Cardiac septum (tissue), 1 donor: Measurements from ENCODE around the gene PPFIA3. TPM values are rescaled to one million over a fixed set of nuclear protein-coding genes. Genes with fewer than 3 reads are reported as not detected.
"Not testable (repeated sequence)": the region's sequence is repeated elsewhere in the genome, so short reads cannot be mapped to it uniquely, and the experiment has no call there.

Experiments
- DNase-seq: peaks from one replicate; pipeline ENCODE4 v3.0.0-alpha.2; 2020; ENCODE audit warnings: low spot score
- intact Hi-C: fragments of 100-400 bp; cut with DNase I; formaldehyde crosslinking; loops from one replicate; pipeline ENCODE4 v1.14.0; 2022
- long read RNA-seq: library from polyadenylated mRNA; unstranded; transcript quantifications from one replicate; pipeline ENCODE4 v2.0.0, GENCODE V29; 2021
- total RNA-seq: library from RNA; stranded (reverse); fragmentation: NEBNext Ultra II Directional; extraction: Animal tissue kit (Norgen Biotek cat#: 25700); gene quantifications from one replicate; pipeline ENCODE4 v1.2.1, GENCODE V29; 2021
- donor health status: DM: no; HTN: no; CAD: no.

Gene PPFIA3
- 10.1 TPM for total RNA-seq
- long read RNA-seq, transcript PPFIA3-209 (2 exons, 980 nt): major isoform, 6 of 11 reads
- long read RNA-seq, partial matches to known transcripts: 1 of 11 reads
- long read RNA-seq, other reads (novel, unspliced or antisense): 2 of 11 reads

DNA sequence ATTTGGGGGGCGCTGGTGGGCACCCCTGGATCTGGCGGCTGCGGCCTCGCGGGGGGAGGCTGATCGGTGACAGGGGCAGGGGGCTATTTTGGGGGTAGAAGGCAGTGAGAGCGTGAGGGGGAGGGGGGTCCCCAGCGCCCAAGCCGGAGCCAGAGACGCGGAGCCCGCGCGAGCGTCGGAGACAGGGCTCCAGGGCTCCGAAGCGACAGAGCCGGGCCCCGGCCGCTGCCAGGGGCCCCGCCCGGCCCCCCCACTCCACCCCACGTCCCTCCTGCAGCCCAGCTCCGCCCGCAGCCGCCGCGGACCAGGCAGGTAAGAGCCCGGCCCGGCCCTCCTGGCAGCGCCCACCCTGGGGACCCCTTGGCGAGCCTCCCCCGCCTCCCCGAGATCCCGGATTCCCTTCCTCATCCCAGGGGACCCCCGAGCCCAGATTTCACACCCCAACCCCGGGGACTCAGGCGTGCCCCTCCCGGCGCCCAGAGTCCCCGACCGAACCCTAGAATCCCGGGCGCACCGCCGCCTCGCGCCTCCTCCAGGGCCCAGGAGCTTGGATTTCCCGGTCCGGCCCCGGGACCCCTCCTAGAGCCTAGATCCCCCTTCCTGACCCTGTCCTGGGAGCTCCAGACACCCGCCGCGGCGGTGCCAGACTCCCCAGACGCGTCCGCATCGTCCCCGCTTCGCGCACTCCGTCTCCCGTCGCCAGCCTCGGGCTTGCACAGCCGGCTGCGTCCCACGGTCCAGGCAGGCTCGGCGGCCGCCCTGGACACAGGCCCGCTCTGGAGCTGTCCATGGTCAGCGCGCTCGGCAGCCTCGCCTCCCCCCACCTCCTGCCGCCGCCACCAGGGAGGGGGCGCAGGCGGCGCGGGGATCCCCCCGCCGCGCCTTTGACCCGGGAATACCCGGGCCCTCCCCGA, at the start of gene PPFIA3:
Gene PPFIA3 (plus strand): TSS at position 134 of the 914 bp plus-strand sequence. CDS start 8,330 bp downstream, outside the sequence.
- no peak for DNase-seq
- intact Hi-C loops: loop anchor here (2.0 kb wide), 1 partner anchor 31 kb away; no protein-coding TSS in a partner anchor

DNA sequence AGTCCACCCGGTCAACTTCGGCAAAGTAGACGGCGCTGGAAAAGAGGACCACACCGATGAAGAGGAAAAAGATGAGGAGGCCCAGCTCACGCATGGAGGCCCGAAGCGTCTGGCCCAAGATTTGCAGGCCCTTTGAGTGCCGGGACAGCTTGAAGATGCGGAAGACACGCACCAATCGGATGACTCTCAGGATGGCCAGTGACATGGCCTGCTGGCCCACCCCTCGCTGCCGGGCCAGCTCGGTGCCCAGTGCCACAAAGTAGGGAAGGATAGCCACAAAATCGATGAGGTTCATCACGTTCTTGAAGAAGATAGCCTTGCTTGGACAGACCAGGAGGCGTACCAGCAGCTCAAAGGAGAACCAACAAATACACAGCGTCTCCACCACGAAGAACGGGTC, 48.9 kb upstream of the PPFIA3 start:
- DNase-seq: no peak
- intact Hi-C loops: no loop called here

DNA sequence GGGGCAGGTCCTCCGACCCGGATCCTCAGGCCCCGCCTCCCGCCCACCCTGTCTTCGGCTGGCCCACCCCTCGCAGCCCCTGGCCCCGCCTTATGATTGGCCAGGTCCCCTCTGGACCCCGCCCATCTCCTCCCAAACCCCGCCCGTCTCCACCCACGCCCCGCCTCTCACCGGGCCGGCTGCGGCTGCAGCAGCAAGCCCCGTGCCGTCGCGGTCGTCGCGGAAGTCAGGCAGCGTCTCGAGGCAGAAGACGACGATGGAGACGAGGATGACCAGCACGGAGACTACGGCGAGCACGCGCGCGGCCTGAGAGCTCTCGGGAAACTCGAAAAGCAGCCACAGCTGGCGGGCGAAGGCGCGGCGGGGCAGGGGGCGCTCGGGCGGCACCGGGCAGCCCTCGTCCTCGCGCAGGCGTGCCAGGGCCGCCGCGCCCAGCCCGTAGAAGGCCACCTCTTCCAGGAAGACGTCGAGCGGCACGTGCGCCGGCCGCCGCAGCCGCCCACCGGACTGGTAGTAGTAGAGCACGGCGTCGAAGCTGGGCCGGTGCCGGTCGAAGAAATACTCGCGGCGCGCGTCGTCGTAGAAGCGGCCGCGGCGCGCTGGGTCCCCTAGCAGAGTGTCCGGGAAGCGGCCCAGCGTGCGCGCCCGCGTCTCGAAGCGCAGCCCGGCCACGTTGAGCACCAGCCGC, 47.3 kb upstream of the PPFIA3 start:
- DNase-seq: no peak
- intact Hi-C loops: no loop called here

DNA sequence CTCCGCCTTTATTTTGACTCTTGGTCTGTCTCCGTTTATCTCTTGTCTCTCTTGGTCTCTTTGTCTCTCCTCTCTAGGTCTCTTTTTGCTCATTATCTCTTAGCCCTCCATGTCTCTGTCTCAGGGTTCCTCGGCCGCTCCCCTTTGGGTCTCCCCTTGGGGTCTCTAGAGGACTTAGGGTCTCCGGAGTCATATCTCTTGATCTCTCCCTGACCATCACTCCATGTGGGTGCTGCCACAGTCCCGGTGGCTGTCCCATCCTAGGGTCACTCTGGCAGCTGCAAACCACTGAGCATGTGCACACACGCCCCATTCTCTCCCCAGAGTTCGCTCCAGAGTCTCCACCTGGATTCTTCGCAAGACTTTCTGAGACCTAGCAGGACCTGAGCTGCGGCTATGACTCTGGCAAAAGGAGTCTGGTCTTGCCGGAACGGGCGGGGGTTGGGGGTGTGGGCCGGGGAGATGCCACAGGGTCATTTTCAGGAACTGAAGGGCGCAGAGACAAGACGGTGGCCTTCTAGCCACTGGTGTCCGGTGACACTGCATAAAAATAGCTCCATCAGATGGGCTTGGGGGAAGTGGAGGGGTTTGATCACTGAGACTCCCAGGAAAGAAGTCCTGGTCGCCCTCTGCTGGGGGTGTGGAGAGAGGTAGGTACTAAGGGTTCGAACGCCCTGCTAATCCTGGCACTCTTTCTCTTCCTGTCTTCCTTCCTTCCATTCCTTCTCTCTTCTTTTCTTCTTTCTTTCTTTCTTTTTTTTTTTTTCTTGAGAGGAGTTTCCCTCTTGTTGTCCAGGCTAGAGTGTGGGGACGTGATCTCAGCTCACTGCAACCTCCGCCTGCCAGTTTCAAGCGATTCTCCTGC, 45.6 kb upstream of the PPFIA3 start:
- intact Hi-C loops: no loop called here
- no peak for DNase-seq

DNA sequence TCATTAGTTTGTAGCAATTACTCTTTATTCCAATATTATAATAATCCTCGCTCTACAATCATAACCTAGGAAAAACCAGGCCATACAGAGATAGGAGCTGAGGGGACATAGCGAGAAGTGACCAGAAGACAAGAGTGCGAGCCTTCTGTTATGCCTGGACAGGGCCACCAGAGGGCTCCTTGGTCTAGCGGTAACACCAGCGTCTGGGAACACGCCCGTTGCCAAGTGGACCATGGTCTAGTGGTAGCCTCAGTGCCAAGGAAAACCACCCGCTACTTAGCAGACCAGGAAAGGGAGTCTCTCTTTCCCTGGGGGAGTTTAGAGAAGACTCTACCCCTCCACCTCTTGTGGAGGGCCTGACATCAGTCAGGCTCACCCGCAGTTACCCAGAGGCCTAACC, 44.5 kb upstream of the PPFIA3 start:
- intact Hi-C loops: not testable (repeated sequence)
- DNase-seq: peak; percentile 80

DNA sequence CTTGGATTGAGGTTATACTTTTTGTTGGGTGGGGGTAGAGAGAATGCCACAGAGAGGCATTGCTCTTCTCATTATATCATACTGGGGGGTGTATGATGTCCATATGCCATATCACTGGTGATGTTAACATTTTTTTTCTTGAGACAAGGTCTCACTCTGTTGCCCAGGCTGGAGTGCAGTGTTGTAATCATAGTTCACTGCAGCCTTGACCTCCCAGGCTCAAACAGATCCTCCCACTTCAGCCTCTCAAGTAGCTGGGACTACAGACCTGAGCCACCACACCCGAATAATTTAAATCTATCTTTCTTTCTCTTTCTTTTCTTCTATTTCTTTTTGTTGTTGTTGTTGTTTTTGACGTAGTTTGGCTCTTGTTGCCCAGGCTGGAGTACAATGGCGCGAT, 39.0 kb upstream of the PPFIA3 start:
- intact Hi-C loops: no loop called here
- no peak for DNase-seq

DNA sequence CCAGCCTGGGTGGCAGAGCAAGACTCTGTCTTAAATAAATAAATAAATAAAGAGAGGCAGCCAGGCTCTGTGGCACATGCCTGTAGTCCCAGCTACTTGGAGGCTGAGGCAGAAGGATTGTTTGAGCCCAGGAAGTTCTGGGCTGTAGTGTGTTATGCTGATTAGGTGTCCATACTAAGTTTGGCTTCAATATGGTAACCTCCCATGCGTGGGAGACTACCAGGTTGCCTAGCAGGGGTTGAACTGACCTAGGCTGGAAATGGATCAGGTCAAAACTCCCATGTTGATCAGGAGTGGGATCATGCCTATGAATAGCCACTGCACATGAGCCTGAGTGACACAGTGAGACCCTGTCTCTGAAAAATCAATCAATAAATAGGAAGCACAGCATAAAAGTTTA, 38.1 kb upstream of the PPFIA3 start:
- DNase-seq: no peak
- intact Hi-C loops: no loop called here

DNA sequence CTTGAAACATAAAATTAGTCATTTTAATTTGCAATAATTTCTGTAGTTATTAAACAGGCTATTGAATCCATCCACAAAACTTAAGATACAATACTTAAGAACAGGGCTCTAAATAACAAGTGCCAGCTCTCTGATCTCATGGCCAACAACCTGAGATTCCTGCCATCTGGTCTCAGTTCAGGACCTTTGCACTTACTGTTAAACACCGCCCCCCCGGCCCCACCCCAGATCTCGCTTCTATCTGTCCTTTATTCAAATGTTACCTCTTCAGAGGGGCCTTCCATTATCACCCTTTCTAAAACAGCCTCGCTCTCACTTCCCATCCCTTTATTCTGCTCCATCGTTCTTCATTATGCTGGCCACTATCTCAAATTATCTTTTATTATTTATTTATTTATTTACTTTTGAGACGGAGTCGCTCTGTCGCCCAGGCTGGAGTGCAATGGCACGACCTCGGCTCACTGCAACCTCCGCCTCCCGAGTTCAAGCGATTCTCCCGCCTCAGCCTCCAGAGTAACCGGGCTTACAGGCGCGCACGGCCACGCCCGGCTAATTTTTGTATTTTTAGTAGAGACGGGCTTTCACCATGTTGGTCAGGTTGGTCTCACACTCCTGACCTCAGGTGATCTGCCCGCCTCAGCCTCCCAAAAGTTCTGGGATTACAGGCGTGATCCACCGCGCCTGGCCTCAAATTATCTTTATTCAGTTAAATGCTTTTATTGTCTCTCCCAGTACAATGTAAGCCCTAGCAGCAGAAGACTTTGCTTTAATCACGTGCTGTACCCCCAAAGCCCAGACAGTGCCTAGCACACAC, 34.9 kb upstream of the PPFIA3 start:
- no peak for DNase-seq
- intact Hi-C loops: no loop called here

DNA sequence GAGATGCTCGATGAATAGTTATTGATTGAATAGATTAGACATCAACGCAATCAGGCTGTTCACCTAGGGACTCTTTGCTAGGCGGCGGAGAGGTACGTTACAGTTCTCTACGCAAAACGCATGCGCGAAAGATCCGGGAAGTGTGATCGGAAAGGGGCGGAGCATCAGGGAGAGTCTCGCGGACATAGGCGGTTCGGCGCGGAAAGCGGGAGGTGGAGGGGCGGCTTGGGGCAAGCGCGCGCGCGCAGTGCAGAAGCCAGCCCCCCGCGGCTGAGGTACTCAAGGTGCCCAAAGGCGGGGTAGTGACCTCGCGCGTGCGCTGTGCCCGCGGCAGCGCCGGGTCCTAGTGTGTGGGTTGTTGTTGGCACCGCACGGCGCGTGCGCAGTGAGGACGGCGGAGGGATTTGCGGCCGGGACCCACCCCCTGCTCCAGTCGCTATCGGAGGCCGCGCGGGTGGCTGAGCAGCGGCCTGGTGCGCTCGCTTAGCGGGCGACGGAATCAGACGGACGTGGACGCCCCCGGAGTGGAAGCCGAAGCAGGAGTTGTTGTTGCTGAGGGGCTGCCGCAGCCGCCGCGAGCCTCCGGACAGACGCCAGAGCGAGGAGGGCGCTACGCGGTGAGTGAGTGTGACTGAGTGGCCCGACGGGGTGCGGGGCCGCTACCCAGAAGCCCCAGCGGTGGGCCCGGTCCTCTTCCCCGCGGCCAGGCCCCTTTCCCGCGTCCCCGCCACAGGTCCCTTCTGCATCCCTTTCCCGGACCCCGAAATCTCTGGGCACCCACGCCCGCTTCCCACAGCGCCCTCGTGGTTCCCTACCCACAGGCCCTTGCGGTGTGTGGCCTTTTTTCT, 34.1 kb upstream of the PPFIA3 start, which contains the start of gene SNRNP70:
Gene SNRNP70 (plus strand): TSS at position 432 of the 848 bp plus-strand sequence. CDS start 964 bp downstream, outside the sequence.
- DNase-seq: peak; percentile 99

DNA sequence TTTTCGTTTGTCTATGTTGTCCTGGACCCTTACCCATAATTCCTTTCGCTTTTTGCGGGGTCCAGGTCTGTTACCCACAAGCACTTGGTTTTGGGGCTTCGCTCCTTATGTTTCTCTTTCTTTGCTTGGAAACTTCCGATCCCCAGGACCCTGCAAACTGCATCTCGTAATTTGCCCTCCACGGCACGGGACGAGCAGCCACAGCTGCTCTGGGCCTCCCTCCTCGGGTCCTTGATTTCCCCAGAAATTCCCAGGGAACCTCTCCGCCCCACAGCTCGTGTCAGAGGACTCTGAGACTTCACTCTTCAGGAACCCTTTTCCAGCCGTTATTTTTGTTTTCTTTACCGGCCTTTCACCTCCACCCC, 33.5 kb upstream of the PPFIA3 start:
- no peak for DNase-seq
- intact Hi-C loops: no loop called here

More for the DNA sequence above, 34.1 kb upstream of the PPFIA3 start, which contains the start of gene SNRNP70:
- intact Hi-C loops: no loop called here

DNA sequence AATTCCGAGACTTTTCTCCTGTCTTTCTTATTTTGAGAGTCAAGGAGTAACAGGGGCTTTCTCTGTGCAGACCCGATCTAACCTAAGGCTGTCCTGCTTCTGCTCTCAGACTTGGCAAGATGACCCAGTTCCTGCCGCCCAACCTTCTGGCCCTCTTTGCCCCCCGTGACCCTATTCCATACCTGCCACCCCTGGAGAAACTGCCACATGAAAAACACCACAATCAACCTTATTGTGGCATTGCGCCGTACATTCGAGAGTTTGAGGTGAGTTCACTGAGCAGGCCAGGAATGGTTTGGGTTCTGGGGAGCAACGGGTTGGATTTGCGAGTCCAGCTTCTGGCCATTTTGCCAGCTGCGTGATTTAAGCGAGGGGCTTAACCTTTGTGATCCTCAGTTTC, 33.0 kb upstream of the PPFIA3 start:
- intact Hi-C loops: no loop called here

DNA sequence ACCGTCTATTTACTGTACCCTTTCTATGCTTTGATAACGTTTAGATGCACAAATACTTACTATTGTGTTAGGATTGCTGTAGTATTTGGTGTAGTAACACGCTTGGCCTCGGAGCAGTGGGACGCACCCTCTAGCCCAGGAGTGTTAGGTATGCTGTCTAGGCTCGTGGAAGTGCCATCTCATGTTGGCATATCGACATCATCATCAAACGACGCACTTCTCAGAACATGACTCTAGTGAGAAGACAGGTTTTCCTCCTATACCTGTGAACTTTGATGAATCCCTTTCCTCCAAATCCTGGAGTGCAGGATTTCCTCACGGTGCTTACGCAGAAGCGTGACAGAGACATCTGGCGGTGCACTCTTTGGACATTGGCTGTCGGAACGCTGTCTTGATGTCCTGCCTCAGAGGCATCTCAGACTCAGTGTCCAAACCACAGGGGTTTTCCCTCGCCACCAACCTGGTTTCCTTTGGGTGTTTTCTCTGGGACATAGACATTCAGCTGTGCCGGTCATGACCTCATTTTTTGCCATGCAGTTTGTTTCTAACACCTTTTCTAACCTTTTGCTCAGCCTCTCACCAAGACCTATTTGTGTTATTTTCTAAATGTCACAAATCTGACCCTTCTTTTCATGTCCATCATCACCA, 27.8 kb upstream of the PPFIA3 start:
- intact Hi-C loops: no loop called here
- no peak for DNase-seq

More for the DNA sequence above, 33.0 kb upstream of the PPFIA3 start:
- DNase-seq: no peak

DNA sequence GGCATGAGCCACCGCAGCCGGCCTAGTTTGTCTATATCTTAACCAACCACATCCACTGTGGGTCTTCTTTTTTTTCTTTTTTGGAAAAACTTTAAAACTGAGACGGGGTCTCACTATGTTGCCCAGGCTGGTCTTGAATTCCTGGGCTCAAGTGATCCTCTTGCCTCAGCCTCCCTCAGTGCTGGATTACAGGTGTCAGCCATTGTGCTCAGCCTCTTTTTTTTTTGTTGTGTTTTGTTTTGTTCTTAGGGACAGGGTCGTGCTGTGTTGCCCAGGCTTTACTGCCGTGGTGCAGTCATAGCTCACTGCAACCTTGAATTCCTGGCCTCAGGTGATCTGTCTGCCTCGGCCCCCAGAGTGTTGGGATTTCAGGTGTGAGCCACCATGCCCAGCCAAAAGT, 26.7 kb upstream of the PPFIA3 start:
- intact Hi-C loops: no loop called here
- no peak for DNase-seq

DNA sequence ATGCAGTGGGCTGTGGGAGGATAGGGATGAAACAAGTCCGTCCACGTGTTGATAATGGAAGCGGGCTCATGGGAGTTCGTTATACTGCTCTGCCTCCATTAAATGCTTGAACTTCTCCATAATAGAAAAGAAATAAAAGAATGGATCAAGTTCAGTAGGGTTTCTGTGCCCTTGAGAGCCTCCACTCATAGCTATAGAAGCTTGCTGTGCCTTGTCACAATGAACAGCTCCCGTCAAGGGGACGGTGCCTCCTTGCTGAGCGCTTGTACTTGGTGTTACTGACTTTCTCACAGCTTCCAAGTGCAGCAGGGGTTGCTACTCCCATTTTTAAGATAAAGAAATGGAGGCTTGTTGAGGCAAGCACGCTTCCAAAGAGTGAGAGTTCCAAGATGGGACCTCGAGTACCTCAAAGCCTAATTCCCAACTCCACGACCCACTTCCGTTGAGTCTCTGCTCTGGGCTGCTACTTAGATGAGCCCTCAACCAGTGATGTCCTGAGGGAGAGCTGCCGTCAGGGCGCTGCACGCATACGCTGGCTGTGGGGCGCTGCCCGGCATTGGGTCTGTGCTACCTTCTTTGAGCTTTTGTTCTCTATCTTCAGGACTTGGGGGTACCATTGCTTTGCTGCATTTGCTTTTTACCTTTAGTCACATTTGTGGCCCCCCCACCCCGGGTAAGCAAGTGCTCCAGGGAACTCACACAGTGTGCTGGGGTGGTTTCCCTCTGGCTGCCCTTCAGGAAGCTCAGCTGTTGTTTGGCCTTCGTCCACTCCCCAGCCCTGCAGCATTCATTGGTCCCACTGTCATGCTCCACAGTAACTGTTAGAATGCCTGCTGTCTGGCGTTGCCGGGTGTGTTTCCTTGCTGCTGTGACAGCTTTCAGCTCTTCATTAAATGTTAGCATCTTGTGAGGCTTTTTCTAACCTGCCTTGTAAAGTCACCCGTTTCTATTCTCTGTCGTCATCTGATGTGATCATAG, 24.6 kb upstream of the PPFIA3 start:
- intact Hi-C loops: loop anchor here (5.0 kb wide), 1 partner anchor 53 kb away; no protein-coding TSS in a partner anchor
- DNase-seq: peak; percentile 83

DNA sequence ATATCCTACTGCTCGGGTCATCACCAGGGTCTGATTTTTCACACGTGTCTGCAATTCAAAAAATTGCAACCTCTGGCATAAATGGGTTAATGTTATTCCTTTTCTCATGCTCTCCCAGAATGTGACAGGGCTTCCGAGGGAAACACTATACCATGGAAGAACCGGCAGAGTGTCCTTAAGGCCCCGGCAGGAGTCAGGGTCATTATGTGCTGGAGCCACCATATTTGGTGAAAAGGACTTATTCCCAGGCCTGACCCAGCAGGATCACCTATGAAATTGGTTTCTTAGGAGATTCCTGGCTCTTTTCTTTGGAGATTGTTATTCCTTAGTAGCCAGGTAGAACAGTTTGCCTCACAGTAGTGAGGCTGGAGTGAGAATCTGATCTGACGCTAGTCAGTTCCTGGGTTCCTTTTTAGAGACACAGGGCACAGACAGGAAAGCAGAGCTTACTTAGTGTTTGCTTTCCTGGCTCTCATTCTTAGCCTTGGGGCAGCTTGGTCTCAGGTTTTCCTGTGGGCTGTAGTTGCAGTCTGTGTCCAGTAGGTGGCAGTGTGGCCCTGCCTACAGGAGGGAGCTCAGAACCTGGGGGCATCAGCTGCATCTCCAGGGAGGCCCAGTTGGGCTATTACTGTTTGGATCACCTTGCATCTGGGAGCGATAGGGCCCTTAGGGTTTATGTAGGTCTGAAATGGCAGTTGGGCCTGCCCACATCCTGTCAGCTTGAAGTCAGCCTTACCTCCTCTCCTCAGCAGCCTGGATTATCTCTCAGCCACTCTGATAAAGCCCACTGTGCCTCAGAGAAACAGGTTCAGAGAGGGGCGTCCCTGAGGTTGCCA, 21.7 kb upstream of the PPFIA3 start:
- DNase-seq: peak; percentile 84
- intact Hi-C loops: loop anchor here (2.0 to 5.0 kb wide), 2 partner anchors 50 to 101 kb away; no protein-coding TSS in a partner anchor
